Transverse colon (tissue), 4 donors: ENCODE results near the gene ZNF586. TPM values are rescaled to one million over a fixed set of nuclear protein-coding genes. Genes with fewer than 3 reads are reported as not detected.

Experiments used
- DNase-seq: peaks from one replicate; pipeline ENCODE4 v3.0.0-alpha.2; 2019
- H3K27ac ChIP-seq, 4 donors: fragments of 200-600 bp; sonication (generic); 2 replicates each; pipeline ENCODE4 v1.5.1; 2016 to 2018; ENCODE audit warnings: inconsistent platforms in 4 of 4
- H3K27me3 ChIP-seq: fragments of 200-600 bp; sonication (generic); 2 replicates; pipeline ENCODE4 v1.5.1; 2017; ENCODE audit warnings: inconsistent platforms
- H3K36me3 ChIP-seq, 4 donors: fragments of 200-600 bp; sonication (generic); 2 replicates each; pipeline ENCODE4 v1.5.1; 2017 to 2019; ENCODE audit warnings: inconsistent platforms in 4 of 4
- H3K4me1 ChIP-seq, 4 donors: fragments of 200-600 bp; sonication (generic); 2 replicates each; pipeline ENCODE4 v1.5.1; 2017 to 2020; ENCODE audit warnings: inconsistent platforms in 4 of 4
- H3K4me3 ChIP-seq, 4 donors: fragments of 200-600 bp; sonication (generic); 1 replicate in 1 of 4; 2 replicates in 3 of 4; pipeline versions ENCODE4 v1.5.1 to v1.6.1; 2017 to 2019; ENCODE audit warnings: inconsistent platforms in 4 of 4
- H3K9me3 ChIP-seq, 2 donors: fragments of 200-600 bp; sonication (generic); 2 replicates each; pipeline ENCODE4 v1.5.1; 2017 to 2019; ENCODE audit warnings: inconsistent platforms in 2 of 2
- EP300 ChIP-seq: sonication (generic); formaldehyde crosslinking; IDR thresholded peaks from one replicate; pipeline ENCODE4 v1.6.1; 2017; ENCODE audit warnings: antibody characterized with exemption, low read depth
- POLR2A ChIP-seq: fragments of 450-650 bp; IDR thresholded peaks from one replicate; pipeline ENCODE4 v1.6.1; 2016; ENCODE audit warnings: antibody characterized with exemption, mild to moderate bottlenecking, moderate library complexity
- POLR2AphosphoS5 ChIP-seq, 3 donors: sonication (generic); formaldehyde crosslinking; IDR thresholded peaks; one replicate each; pipeline ENCODE4 v1.6.1; 2016; ENCODE audit warnings: antibody characterized with exemption in 3 of 3
- WGBS, 2 donors: methylation state at CpG; one replicate each; pipeline ENCODE4 v1.1.5; 2018; ENCODE audit warnings: low coverage in 1 of 2; 5-methylcytosine and 5-hydroxymethylcytosine counted together
- in situ Hi-C, 4 donors: fragments of 200-750 bp; cut with MboI; loops; one replicate each; pipeline versions ENCODE4 v1.15.0 to v1.15.1; 2017; ENCODE audit warnings: low sequenced_read_pairs in 3 of 4, low pct_ligation_motif_present in 1 of 4, low pct_unique_long_range_greater_than_20kb in 1 of 4
- intact Hi-C: fragments of 100-400 bp; cut with DNase I; formaldehyde crosslinking; loops from one replicate; pipeline ENCODE4 v1.15.1; 2023; ENCODE audit warnings: low total_unique reads
- total RNA-seq, 4 donors: library from RNA; depleted of rRNA; stranded (reverse); fragments of >200 nt; gene quantifications; one replicate each; pipeline ENCODE4 v1.1.0, GENCODE V29; 2016
- TF ChIP-seq, protein P1 (sequence below), 5 experiments: fragments of 200-600 bp in 3 of 5; fragments of 450-650 bp in 2 of 5; sonication (generic) in 3 of 5; IDR thresholded peaks; 1 replicate in 2 of 5; 2 replicates in 3 of 5; pipeline ENCODE4 v1.5.1; 2016 to 2017; ENCODE audit warnings: antibody characterized with exemption in 5 of 5, inconsistent platforms in 3 of 5, mild to moderate bottlenecking in 2 of 5, moderate library complexity in 1 of 5

The ZNF586 gene
- total RNA-seq, 4 donors from 2014 or later, result 20.8 to 79.2 (median 27.3) TPM

DNA sequence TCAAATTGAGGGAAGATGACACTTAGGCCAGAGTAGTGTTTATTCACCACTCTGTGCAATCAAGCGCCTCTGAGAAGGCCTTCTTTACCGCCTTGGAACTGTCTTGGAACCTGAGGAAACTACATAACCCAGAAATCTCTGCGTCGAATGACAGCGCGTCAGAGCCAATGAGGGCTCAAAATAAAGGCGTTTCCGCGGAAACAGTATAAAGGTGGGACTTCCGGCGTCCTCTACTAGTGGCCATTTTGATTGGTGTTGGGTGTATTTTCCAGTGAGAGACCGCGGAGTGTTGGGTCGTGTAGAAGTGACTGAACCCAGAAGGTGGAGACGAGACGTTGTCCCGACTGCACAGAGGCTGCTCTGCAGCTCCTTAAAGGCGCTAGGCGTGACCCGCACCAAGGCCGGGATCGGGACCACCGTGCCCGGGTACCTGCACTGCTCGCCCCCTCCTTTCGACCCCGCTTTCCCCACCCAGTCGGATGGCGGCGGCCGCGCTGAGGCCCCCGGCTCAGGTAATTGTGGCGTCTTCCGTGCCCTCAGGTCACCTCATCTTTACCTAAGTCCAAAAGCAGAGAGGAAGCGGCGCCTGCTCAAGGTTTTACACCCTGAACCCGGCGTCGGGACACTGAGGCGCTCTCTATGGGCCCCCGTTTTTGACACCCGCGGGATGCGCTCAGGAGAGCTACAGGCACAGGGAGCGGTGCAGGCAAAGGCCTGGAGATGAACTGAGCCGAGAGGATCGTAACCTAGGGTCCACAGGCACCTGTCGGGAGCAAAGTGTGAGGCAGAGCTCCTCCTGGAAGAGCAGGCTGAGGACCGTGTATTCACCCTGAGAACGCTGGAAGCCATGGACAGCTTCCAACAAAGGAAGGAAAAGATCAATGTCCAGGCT is 22.6 kb upstream of the ZNF586 start, which contains the start of gene ZNF776:
TSS of gene ZNF776 (plus strand) at position 236 of the 892 bp plus-strand sequence. CDS start at position 480, 244 bp downstream.
- Histone ChIP-seq H3K36me3 (peaks cover 0 to 40% (median 17%) of the 10 kb centered on the region in 4 donors), H3K27me3 (no peaks in the 10 kb centered on the region), H3K4me1 (peaks cover 0 to 14% (median 6%) of the 10 kb centered on the region in 4 donors), H3K4me3 (peak within 1 kb of the TSS; percentile 58 to 92 (median 84)), H3K27ac (peak within 1 kb of the TSS; percentile 81 to 89 (median 88)), H3K9me3 (peaks cover 22 to 40% of the 10 kb centered on the region in 2 donors)
- intact Hi-C loops (no loop called here), in situ Hi-C loops (loop anchor here in 1 of 4 donors (10.0 to 25.0 kb wide), 2 partner anchors 165 to 408 kb away; partner anchors contain the start of genes ZNF329 and ZNF417)
- no peak for TF ChIP-seq EP300
- TF ChIP-seq POLR2A, result peak; percentile 45
- peak; percentile 20 to 68 (median 60) for TF ChIP-seq POLR2AphosphoS5 (IDR thresholded peaks at IDR 0.05)
- TF ChIP-seq, protein P1, sequence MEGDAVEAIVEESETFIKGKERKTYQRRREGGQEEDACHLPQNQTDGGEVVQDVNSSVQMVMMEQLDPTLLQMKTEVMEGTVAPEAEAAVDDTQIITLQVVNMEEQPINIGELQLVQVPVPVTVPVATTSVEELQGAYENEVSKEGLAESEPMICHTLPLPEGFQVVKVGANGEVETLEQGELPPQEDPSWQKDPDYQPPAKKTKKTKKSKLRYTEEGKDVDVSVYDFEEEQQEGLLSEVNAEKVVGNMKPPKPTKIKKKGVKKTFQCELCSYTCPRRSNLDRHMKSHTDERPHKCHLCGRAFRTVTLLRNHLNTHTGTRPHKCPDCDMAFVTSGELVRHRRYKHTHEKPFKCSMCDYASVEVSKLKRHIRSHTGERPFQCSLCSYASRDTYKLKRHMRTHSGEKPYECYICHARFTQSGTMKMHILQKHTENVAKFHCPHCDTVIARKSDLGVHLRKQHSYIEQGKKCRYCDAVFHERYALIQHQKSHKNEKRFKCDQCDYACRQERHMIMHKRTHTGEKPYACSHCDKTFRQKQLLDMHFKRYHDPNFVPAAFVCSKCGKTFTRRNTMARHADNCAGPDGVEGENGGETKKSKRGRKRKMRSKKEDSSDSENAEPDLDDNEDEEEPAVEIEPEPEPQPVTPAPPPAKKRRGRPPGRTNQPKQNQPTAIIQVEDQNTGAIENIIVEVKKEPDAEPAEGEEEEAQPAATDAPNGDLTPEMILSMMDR (IDR thresholded peaks at IDR 0.05), result peak in 2 of 5 experiments; percentile 6 to 20
- WGBS, 2 donors, result 2 to 12% methylated on average over 7 to 42 of the region's 51 CpGs
- DNase-seq, result peak; percentile 85

DNA sequence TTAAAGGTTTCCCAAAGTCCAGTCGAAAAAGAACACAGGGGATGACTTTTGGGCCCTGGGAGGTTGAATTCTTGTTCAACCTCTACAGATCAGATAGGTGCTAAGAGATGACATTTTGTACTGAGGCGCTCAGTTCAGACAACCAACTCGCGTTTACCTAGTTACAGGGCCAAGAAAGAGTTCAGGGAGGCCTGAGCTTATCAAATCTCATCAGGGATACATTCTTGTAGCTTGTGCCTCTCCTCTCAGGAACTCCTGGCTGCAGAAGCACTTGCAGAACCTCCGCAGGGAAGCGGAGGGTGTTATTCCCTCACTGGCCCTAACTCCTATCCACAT is 22.0 kb upstream of the ZNF586 start:
- in situ Hi-C loops, result loop anchor here in 1 of 4 donors (10.0 to 25.0 kb wide), 2 partner anchors 165 to 407 kb away; partner anchors contain the start of genes ZNF329 and ZNF417
- peaks cover 25 to 46% of the 10 kb centered on the region in 2 donors for H3K9me3 ChIP-seq
- intact Hi-C loops, result no loop called here

DNA sequence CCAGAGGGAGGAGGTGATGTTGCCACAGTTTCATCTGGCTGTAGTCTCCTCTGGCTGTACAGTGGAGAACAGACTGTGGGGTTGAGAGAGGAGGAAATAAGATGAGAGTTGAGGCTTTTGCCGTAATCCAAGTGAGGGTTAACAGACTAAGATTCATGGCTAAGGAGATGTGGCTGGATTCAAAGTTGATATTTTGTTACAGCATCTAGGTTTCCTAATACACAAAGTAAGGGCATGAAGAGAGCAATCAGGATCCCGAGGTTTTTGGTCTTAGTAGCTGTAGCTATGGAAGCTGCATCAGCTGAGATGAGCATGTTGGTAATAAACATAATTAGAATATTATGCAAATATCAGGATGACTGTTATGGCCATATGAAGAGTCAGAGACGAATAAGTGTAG is 21.4 kb upstream of the ZNF586 start:
- Histone ChIP-seq H3K4me3 (peak overlapping the region in 1 of 4 donors; percentile 92), H3K36me3 (peaks cover under 1 to 52% (median 24%) of the 10 kb centered on the region in 4 donors), H3K9me3 (peaks cover 31 to 52% of the 10 kb centered on the region in 2 donors), H3K4me1 (peaks cover 0 to 14% (median 6%) of the 10 kb centered on the region in 4 donors), H3K27ac (no peak overlapping the region), H3K27me3 (no peaks in the 10 kb centered on the region)
- no peak for DNase-seq
- 81 to 96% methylated on average over 3 of the region's 3 CpGs for WGBS, 2 donors
- intact Hi-C loops (no loop called here), in situ Hi-C loops (loop anchor here in 1 of 4 donors (10.0 to 25.0 kb wide), 2 partner anchors 164 to 407 kb away; partner anchors contain the start of genes ZNF329 and ZNF417)
- TF ChIP-seq POLR2AphosphoS5 (IDR thresholded peaks at IDR 0.05), result no peak
- TF ChIP-seq, protein P1 (IDR thresholded peaks at IDR 0.05), result no peak
- TF ChIP-seq POLR2A, result no peak
- TF ChIP-seq EP300, result no peak

More for the DNA sequence above, 22.0 kb upstream of the ZNF586 start:
- H3K4me3 ChIP-seq, result peak overlapping the region; percentile 58 to 92 (median 84)
- no peak for DNase-seq
- H3K4me1 ChIP-seq, result peaks cover 0 to 14% (median 6%) of the 10 kb centered on the region in 4 donors
- peak overlapping the region in 2 of 4 donors; percentile 88 to 89 for H3K27ac ChIP-seq
- no peaks in the 10 kb centered on the region for H3K27me3 ChIP-seq
- WGBS, 2 donors, result 0 to 48% methylated on average over 1 to 6 of the region's 6 CpGs
- H3K36me3 ChIP-seq, result peaks cover 0 to 46% (median 20%) of the 10 kb centered on the region in 4 donors
- TF ChIP-seq EP300 (no peak), POLR2AphosphoS5 (IDR thresholded peaks at IDR 0.05) (no peak), POLR2A (no peak)
- TF ChIP-seq, protein P1 (IDR thresholded peaks at IDR 0.05), result no peak

DNA sequence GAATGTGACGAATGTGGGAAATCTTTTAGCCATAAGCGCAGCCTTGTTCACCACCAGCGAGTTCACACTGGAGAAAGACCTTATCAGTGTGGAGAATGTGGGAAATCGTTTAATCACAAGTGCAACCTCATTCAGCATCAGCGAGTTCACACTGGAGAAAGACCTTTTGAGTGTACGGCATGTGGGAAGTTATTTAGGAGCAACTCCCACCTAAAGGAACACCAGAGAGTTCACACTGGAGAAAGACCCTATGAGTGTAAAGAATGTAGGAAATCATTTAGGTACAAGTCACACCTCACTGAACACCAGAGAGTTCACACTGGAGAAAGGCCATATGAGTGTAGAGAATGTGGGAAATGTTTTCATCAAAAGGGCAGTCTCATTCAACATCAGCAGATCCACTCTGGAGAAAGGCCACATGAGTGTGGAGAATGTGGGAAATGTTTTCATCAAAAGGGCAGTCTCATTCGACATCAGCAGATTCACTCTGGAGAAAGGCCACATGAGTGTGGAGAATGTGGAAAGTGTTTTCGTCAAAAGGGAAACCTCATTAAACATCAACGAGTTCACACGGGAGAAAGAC is 15.3 kb upstream of the ZNF586 start:
- H3K27ac ChIP-seq, result no peak overlapping the region
- TF ChIP-seq POLR2AphosphoS5 (IDR thresholded peaks at IDR 0.05) (no peak), EP300 (no peak), POLR2A (no peak)
- TF ChIP-seq, protein P1 (IDR thresholded peaks at IDR 0.05), result no peak
- intact Hi-C loops (no loop called here), in situ Hi-C loops (no loop called here)
- WGBS, 2 donors, result 94 to 95% methylated on average over 10 of the region's 10 CpGs
- H3K9me3 ChIP-seq, result peaks cover 58 to 90% of the 10 kb centered on the region in 2 donors
- H3K4me3 ChIP-seq, result no peak overlapping the region
- H3K27me3 ChIP-seq, result no peaks in the 10 kb centered on the region
- H3K4me1 ChIP-seq, result no peaks in the 10 kb centered on the region
- DNase-seq, result no peak
- peaks cover 3 to 99% (median 52%) of the 10 kb centered on the region in 4 donors for H3K36me3 ChIP-seq
